Neural crest cell (in vitro differentiated cells): ENCODE measurements around the gene ZC3H12C. TPM values are rescaled to one million over a fixed set of nuclear protein-coding genes. Genes with fewer than 3 reads are reported as not detected.
"Not testable (repeated sequence)": the region's sequence is repeated elsewhere in the genome, so short reads cannot be mapped to it uniquely, and the experiment has no call there.

Experiments used
- DNase-seq: peaks from one replicate; pipeline ENCODE4 v3.0.0; 2021; ENCODE audit warnings: low read depth, mixed read lengths, low spot score
- H3K27ac Mint-ChIP-seq: one replicate; pipeline ENCODE4 v1.8.0; 2021; ENCODE audit warnings: mild to moderate bottlenecking, mixed read lengths; ENCODE audit not compliant: unreplicated experiment
- H3K27me3 Mint-ChIP-seq: 2 replicates; pipeline ENCODE4 v1.8.0; 2021; ENCODE audit warnings: low read depth, mild to moderate bottlenecking, mixed read lengths
- H3K36me3 Mint-ChIP-seq: 2 replicates; pipeline ENCODE4 v1.8.0; 2021; ENCODE audit warnings: low read depth, mild to moderate bottlenecking, mixed read lengths
- H3K4me1 Mint-ChIP-seq: 2 replicates; pipeline ENCODE4 v1.8.0; 2021; ENCODE audit warnings: mixed read lengths
- H3K4me3 Mint-ChIP-seq: one replicate; pipeline ENCODE4 v1.8.0; 2021; ENCODE audit warnings: mild to moderate bottlenecking, mixed read lengths
- H3K9me3 Mint-ChIP-seq: 2 replicates; pipeline ENCODE4 v1.8.0; 2021; ENCODE audit warnings: mixed read lengths
- total RNA-seq: library from RNA; stranded (reverse); gene quantifications from 2 replicates; pipeline ENCODE4 v1.2.1, GENCODE V29; 2021
- TF ChIP-seq, protein P1 (sequence below): fragments of 200-600 bp; sonication (generic); conservative IDR thresholded peaks from 2 replicates; pipeline ENCODE4 v1.5.0; 2021; ENCODE audit warnings: antibody characterized with exemption, mild to moderate bottlenecking

The ZC3H12C gene
- total RNA-seq, 1 donor from 2014 or later: 14.4 TPM

- H3K27me3 Mint-ChIP-seq: no peaks in the 10 kb centered on the region
- no peaks in the 10 kb centered on the region for H3K9me3 Mint-ChIP-seq
- no peaks in the 10 kb centered on the region for H3K36me3 Mint-ChIP-seq
- H3K4me1 Mint-ChIP-seq: peaks cover 5% of the 10 kb centered on the region
- no peak overlapping the region for H3K4me3 Mint-ChIP-seq
- TF ChIP-seq, protein P1, sequence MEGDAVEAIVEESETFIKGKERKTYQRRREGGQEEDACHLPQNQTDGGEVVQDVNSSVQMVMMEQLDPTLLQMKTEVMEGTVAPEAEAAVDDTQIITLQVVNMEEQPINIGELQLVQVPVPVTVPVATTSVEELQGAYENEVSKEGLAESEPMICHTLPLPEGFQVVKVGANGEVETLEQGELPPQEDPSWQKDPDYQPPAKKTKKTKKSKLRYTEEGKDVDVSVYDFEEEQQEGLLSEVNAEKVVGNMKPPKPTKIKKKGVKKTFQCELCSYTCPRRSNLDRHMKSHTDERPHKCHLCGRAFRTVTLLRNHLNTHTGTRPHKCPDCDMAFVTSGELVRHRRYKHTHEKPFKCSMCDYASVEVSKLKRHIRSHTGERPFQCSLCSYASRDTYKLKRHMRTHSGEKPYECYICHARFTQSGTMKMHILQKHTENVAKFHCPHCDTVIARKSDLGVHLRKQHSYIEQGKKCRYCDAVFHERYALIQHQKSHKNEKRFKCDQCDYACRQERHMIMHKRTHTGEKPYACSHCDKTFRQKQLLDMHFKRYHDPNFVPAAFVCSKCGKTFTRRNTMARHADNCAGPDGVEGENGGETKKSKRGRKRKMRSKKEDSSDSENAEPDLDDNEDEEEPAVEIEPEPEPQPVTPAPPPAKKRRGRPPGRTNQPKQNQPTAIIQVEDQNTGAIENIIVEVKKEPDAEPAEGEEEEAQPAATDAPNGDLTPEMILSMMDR: no peak
- no peak for DNase-seq
- H3K27ac Mint-ChIP-seq: no peak overlapping the region
Measured at GRCh38 chr11:110198031-110198729, 105.0 kb downstream of the ZC3H12C start.

GRCh38 chr11:110199184-110199981, 106.2 kb downstream of the ZC3H12C start:
- Mint-ChIP-seq H3K27ac (no peak overlapping the region), H3K9me3 (no peaks in the 10 kb centered on the region), H3K36me3 (no peaks in the 10 kb centered on the region), H3K27me3 (no peaks in the 10 kb centered on the region), H3K4me1 (peaks cover 5% of the 10 kb centered on the region), H3K4me3 (no peak overlapping the region)
- DNase-seq: no peak
- TF ChIP-seq, protein P1: no peak

- no peak for DNase-seq
- no peak overlapping the region for H3K27ac Mint-ChIP-seq
Measured at GRCh38 chr11:110200241-110200640, 107.0 kb downstream of the ZC3H12C start.

GRCh38 chr11:110200836-110201235, 107.6 kb downstream of the ZC3H12C start:
- Mint-ChIP-seq H3K27me3 (no peaks in the 10 kb centered on the region), H3K27ac (no peak overlapping the region), H3K36me3 (no peaks in the 10 kb centered on the region), H3K9me3 (no peaks in the 10 kb centered on the region), H3K4me1 (peaks cover 5% of the 10 kb centered on the region), H3K4me3 (no peak overlapping the region)
- DNase-seq: no peak
- TF ChIP-seq, protein P1: no peak

More at GRCh38 chr11:110200241-110200640, 107.0 kb downstream of the ZC3H12C start:
- TF ChIP-seq, protein P1: no peak
- H3K36me3 Mint-ChIP-seq: no peaks in the 10 kb centered on the region
- peaks cover 5% of the 10 kb centered on the region for H3K4me1 Mint-ChIP-seq
- no peak overlapping the region for H3K4me3 Mint-ChIP-seq
- no peaks in the 10 kb centered on the region for H3K27me3 Mint-ChIP-seq
- H3K9me3 Mint-ChIP-seq: no peaks in the 10 kb centered on the region

GRCh38 chr11:110207123-110207522, 113.9 kb downstream of the ZC3H12C start:
- Mint-ChIP-seq H3K27me3 (no peaks in the 10 kb centered on the region), H3K4me1 (peaks cover 14% of the 10 kb centered on the region), H3K36me3 (peaks cover 3% of the 10 kb centered on the region), H3K4me3 (peak overlapping the region; percentile 44), H3K9me3 (no peaks in the 10 kb centered on the region), H3K27ac (peak overlapping the region; percentile 19)
- TF ChIP-seq, protein P1: no peak
- DNase-seq: no peak

DNA sequence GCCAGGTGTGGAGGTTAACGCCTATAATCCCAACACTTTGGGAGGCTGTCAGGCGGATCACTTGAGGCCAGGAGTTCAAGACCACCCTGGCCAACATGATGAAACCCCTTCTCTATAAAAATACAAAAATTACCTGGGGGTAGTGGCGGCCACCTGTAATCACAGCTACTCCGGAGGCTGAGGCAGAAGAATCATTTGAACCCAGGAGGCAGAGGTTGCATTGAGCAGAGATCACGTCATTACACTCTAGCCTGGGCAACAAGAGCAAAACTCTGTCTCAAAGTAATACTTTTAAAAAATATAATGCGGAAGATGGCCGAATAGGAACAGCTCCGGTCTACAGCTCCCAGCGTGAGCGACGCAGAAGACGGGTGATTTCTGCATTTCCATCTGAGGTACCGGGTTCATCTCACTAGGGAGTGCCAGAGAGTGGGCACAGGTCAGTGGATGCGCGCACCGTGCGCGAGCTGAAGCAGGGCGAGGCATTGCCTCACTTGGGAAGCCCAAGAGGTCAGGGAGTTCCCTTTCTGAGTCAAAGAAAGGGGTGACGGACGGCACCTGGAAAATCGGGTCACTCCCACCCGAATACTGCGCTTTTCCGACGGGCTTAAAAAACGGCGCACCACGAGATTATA, 115.6 kb downstream of the ZC3H12C start:
- H3K36me3 Mint-ChIP-seq, H3K27me3 Mint-ChIP-seq, H3K9me3 Mint-ChIP-seq: not testable (repeated sequence)
- peak overlapping the region; percentile 78 for H3K27ac Mint-ChIP-seq
- peaks cover 14% of the 10 kb centered on the region for H3K4me1 Mint-ChIP-seq
- DNase-seq: peak; percentile 30
- H3K4me3 Mint-ChIP-seq: peak overlapping the region; percentile 88

DNA sequence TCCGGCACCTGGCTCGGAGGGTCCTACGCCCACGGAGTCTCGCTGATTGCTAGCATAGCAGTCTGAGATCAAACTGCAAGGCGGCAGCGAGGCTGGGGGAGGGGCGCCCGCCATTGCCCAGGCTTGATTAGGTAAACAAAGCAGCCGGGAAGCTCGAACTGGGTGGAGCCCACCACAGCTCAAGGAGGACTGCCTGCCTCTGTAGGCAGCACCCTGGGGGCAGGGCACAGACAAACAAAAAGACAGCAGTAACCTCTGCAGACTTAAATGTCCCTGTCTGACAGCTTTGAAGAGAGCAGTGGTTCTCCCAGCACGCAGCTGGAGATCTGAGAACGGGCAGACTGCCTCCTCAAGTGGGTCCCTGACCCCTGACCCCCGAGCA, 116.1 kb downstream of the ZC3H12C start:
- DNase-seq: peak; percentile 22
- not testable (repeated sequence) for H3K36me3 Mint-ChIP-seq, H3K27ac Mint-ChIP-seq, H3K27me3 Mint-ChIP-seq, H3K9me3 Mint-ChIP-seq
- H3K4me3 Mint-ChIP-seq: peak overlapping the region; percentile 88
- peaks cover 14% of the 10 kb centered on the region for H3K4me1 Mint-ChIP-seq
